ENCODE results near the gene COX14.

DNA sequence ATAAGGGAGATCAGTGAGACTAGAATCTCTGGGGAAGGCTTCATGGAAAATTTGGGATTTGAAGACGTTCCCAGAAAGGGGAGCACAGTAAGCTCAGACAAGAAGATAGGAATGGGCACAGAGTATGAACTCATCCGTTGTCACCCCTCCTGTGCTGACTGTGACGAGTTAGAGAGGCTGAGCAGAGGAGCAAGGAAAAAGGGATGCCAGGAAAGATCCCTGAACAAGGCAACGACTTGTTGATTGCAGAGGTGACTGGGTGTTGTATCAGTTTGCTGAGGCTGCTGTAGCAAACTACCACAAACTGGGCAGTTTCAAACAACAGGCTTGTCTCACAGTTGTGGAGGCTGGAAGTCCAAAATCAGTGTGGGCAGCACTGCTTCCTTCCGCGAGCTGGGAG is 14.1 kb upstream of the COX14 start:
- TF ChIP-seq, protein P1, sequence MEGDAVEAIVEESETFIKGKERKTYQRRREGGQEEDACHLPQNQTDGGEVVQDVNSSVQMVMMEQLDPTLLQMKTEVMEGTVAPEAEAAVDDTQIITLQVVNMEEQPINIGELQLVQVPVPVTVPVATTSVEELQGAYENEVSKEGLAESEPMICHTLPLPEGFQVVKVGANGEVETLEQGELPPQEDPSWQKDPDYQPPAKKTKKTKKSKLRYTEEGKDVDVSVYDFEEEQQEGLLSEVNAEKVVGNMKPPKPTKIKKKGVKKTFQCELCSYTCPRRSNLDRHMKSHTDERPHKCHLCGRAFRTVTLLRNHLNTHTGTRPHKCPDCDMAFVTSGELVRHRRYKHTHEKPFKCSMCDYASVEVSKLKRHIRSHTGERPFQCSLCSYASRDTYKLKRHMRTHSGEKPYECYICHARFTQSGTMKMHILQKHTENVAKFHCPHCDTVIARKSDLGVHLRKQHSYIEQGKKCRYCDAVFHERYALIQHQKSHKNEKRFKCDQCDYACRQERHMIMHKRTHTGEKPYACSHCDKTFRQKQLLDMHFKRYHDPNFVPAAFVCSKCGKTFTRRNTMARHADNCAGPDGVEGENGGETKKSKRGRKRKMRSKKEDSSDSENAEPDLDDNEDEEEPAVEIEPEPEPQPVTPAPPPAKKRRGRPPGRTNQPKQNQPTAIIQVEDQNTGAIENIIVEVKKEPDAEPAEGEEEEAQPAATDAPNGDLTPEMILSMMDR (IDR thresholded peaks at IDR 0.05): no peak
- TF ChIP-seq POLR2A (IDR thresholded peaks at IDR 0.05): no peak

Measured in uterus (tissue), 2 donors.